ENCODE results near the gene STARD13. TPM values are rescaled to one million over a fixed set of nuclear protein-coding genes. Genes with fewer than 3 reads are reported as not detected.

The STARD13 gene
- total RNA-seq, 2 experiments from 2014 or later = 0.57 TPM; not detected in 1

DNA sequence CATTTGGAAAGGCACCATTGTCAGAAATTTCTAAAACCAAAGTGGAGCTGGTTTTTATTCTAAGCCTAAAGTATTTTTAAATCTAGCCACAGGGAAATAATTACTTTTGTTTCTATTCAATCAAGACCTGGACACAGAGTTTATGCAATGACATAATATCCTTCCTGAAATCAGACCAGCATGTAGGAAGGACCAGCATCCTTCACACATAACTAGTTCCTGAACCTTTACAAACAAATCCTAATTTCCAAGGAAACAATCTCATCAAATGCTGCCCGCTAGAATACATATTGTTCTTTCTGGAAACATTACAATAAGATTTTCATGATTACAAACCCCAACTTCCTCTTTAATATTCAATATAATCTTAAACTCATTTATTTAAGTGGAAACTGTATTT lies 1.5 kb downstream of the STARD13 start:
- Histone ChIP-seq H3K36me3 (ENCODE audit: insufficient read depth, low read length) (no peaks in the 10 kb centered on the region), H3K4me2 (ENCODE audit: low read length) (no peak overlapping the region), H3K9me3 (ENCODE audit: low read length) (no peaks in the 10 kb centered on the region), H3K4me1 (ENCODE audit: insufficient read depth, low read length, poor library complexity, severe bottlenecking) (no peaks in the 10 kb centered on the region), H3K79me2 (ENCODE audit: insufficient read depth, low read depth, low read length) (no peaks in the 10 kb centered on the region), H3K27ac (ENCODE audit: low read depth, low read length, poor library complexity, severe bottlenecking) (no peak overlapping the region), H3K4me3 (ENCODE audit: low read depth, low read length, poor library complexity, severe bottlenecking) (no peak overlapping the region), H3K9me2 (ENCODE audit: insufficient read depth, low read length) (no peaks in the 10 kb centered on the region), H4K20me1 (ENCODE audit: insufficient read depth, low read length) (no peaks in the 10 kb centered on the region), H2AFZ (ENCODE audit: low read length) (no peak overlapping the region)
- no peak for DNase-seq (ENCODE audit: low spot score)
- TF ChIP-seq CTCF (conservative IDR thresholded peaks at IDR 0.05; ENCODE audit: low read length) (no peak), EZH2phosphoT487 (IDR thresholded peaks at IDR 0.05; ENCODE audit: borderline replicate concordance, low read depth, low read length) (no peak)
- BruUV-seq (replicated peaks) = no TSS peak
- CTCF ChIA-PET (ENCODE audit: unreplicated experiment) = no interaction called here
- POLR2A ChIA-PET = no interaction called here
- intact Hi-C loops (cut with micrococcal nuclease; ENCODE audit: unreplicated experiment) = no loop called here

GRCh38 chr13:33283195-33283911 lies 2.2 kb downstream of the STARD13 start:
- Histone ChIP-seq H3K27ac (ENCODE audit: low read depth, low read length, poor library complexity, severe bottlenecking) (no peak overlapping the region), H3K9me3 (ENCODE audit: low read length) (no peaks in the 10 kb centered on the region), H3K4me3 (ENCODE audit: low read depth, low read length, poor library complexity, severe bottlenecking) (no peak overlapping the region), H2AFZ (ENCODE audit: low read length) (no peak overlapping the region), H3K9me2 (ENCODE audit: insufficient read depth, low read length) (no peaks in the 10 kb centered on the region), H3K79me2 (ENCODE audit: insufficient read depth, low read depth, low read length) (no peaks in the 10 kb centered on the region), H3K4me2 (ENCODE audit: low read length) (no peak overlapping the region), H3K36me3 (ENCODE audit: insufficient read depth, low read length) (no peaks in the 10 kb centered on the region), H3K4me1 (ENCODE audit: insufficient read depth, low read length, poor library complexity, severe bottlenecking) (no peaks in the 10 kb centered on the region), H4K20me1 (ENCODE audit: insufficient read depth, low read length) (no peaks in the 10 kb centered on the region)
- ChIA-PET CTCF (ENCODE audit: unreplicated experiment) (no interaction called here), POLR2A (no interaction called here)
- TF ChIP-seq EZH2phosphoT487 (IDR thresholded peaks at IDR 0.05; ENCODE audit: borderline replicate concordance, low read depth, low read length) (no peak), CTCF (conservative IDR thresholded peaks at IDR 0.05; ENCODE audit: low read length) (no peak)
- DNase-seq (ENCODE audit: low spot score) = no peak
- BruUV-seq (replicated peaks) = no TSS peak
- intact Hi-C loops (cut with micrococcal nuclease; ENCODE audit: unreplicated experiment) = no loop called here

GRCh38 chr13:33281951-33282595 lies 3.5 kb downstream of the STARD13 start:
- H3K4me2 ChIP-seq (ENCODE audit: low read length) = no peak overlapping the region
- TF ChIP-seq EZH2phosphoT487 (IDR thresholded peaks at IDR 0.05; ENCODE audit: borderline replicate concordance, low read depth, low read length) (no peak), CTCF (conservative IDR thresholded peaks at IDR 0.05; ENCODE audit: low read length) (no peak)
- H3K27ac ChIP-seq (ENCODE audit: low read depth, low read length, poor library complexity, severe bottlenecking) = no peak overlapping the region
- no peak overlapping the region for H2AFZ ChIP-seq (ENCODE audit: low read length)
- H3K36me3 ChIP-seq (ENCODE audit: insufficient read depth, low read length) = no peaks in the 10 kb centered on the region
- intact Hi-C loops (cut with micrococcal nuclease; ENCODE audit: unreplicated experiment) = no loop called here
- no TSS peak for BruUV-seq (replicated peaks)
- H3K79me2 ChIP-seq (ENCODE audit: insufficient read depth, low read depth, low read length) = no peaks in the 10 kb centered on the region
- H3K9me3 ChIP-seq (ENCODE audit: low read length) = no peaks in the 10 kb centered on the region
- no peaks in the 10 kb centered on the region for H4K20me1 ChIP-seq (ENCODE audit: insufficient read depth, low read length)
- CTCF ChIA-PET (ENCODE audit: unreplicated experiment) = no interaction called here
- POLR2A ChIA-PET = interaction anchor here (0.6 kb wide), 2 partner anchors 99 to 648 kb away, joined by 3 to 4 read pairs; no protein-coding TSS in a partner anchor
- H3K4me3 ChIP-seq (ENCODE audit: low read depth, low read length, poor library complexity, severe bottlenecking) = no peak overlapping the region
- no peak for DNase-seq (ENCODE audit: low spot score)
- no peaks in the 10 kb centered on the region for H3K9me2 ChIP-seq (ENCODE audit: insufficient read depth, low read length)
- H3K4me1 ChIP-seq (ENCODE audit: insufficient read depth, low read length, poor library complexity, severe bottlenecking) = no peaks in the 10 kb centered on the region

Data from OCI-LY7 (cell line).